ENCODE measurements around the gene SERP1. TPM values are rescaled to one million over a fixed set of nuclear protein-coding genes. Genes with fewer than 3 reads are reported as not detected.

Gene SERP1
- total RNA-seq, 4 donors from 2014 or later: 25.3 to 52.7 (median 36.3) TPM

GRCh38 chr3:150567328-150567727, 21.0 kb upstream of the SERP1 start:
- TF ChIP-seq CTCF (IDR thresholded peaks at IDR 0.05 in 4 of 5, conservative IDR thresholded peaks at IDR 0.05 in 1 of 5) (no peak), POLR2A (IDR thresholded peaks at IDR 0.05) (no peak)
- DNase-seq (no peak), ATAC-seq (no peak)
- in situ Hi-C loops (cut with MboI; ENCODE audit: low sequenced_read_pairs in 4 of 4): no loop called here
- Histone ChIP-seq H3K27ac (no peak overlapping the region), H3K4me3 (no peak overlapping the region), H3K9me3 (no peaks in the 10 kb centered on the region), H3K4me1 (no peaks in the 10 kb centered on the region), H3K27me3 (no peaks in the 10 kb centered on the region), H3K36me3 (peaks cover 0 to 64% of the 10 kb centered on the region in 2 donors)
- intact Hi-C loops (cut with DNase I; ENCODE audit: low total_unique reads): no loop called here

- Histone ChIP-seq H3K36me3 (peaks cover 0 to 42% of the 10 kb centered on the region in 2 donors), H3K27me3 (no peaks in the 10 kb centered on the region), H3K4me1 (no peaks in the 10 kb centered on the region), H3K9me3 (no peaks in the 10 kb centered on the region), H3K4me3 (no peak overlapping the region), H3K27ac (no peak overlapping the region)
- in situ Hi-C loops (cut with MboI; ENCODE audit: low sequenced_read_pairs in 4 of 4) (no loop called here), intact Hi-C loops (cut with DNase I; ENCODE audit: low total_unique reads) (no loop called here)
- ATAC-seq (no peak), DNase-seq (no peak)
- TF ChIP-seq CTCF (IDR thresholded peaks at IDR 0.05 in 4 of 5, conservative IDR thresholded peaks at IDR 0.05 in 1 of 5): no peak
- no peak for TF ChIP-seq POLR2A (IDR thresholded peaks at IDR 0.05)
Observed at GRCh38 chr3:150564243-150564642, 17.9 kb upstream of the SERP1 start.

- intact Hi-C loops (cut with DNase I; ENCODE audit: low total_unique reads): no loop called here
- Histone ChIP-seq H3K4me3 (no peak overlapping the region), H3K27me3 (no peaks in the 10 kb centered on the region), H3K4me1 (no peaks in the 10 kb centered on the region), H3K36me3 (peaks cover 0 to 35% of the 10 kb centered on the region in 2 donors), H3K27ac (no peak overlapping the region), H3K9me3 (no peaks in the 10 kb centered on the region)
- ATAC-seq: no peak
- TF ChIP-seq CTCF (IDR thresholded peaks at IDR 0.05 in 4 of 5, conservative IDR thresholded peaks at IDR 0.05 in 1 of 5) (no peak), POLR2A (IDR thresholded peaks at IDR 0.05) (no peak)
- no peak for DNase-seq
- in situ Hi-C loops (cut with MboI; ENCODE audit: low sequenced_read_pairs in 4 of 4): no loop called here
Observed at GRCh38 chr3:150557725-150558124, 11.4 kb upstream of the SERP1 start.

- H3K9me3 ChIP-seq: no peaks in the 10 kb centered on the region
- ATAC-seq (no peak), DNase-seq (no peak)
- no peaks in the 10 kb centered on the region for H3K4me1 ChIP-seq
- TF ChIP-seq CTCF (IDR thresholded peaks at IDR 0.05 in 4 of 5, conservative IDR thresholded peaks at IDR 0.05 in 1 of 5): no peak
- TF ChIP-seq POLR2A (IDR thresholded peaks at IDR 0.05): no peak
- H3K4me3 ChIP-seq: no peak overlapping the region
- intact Hi-C loops (cut with DNase I; ENCODE audit: low total_unique reads) (no loop called here), in situ Hi-C loops (cut with MboI; ENCODE audit: low sequenced_read_pairs in 4 of 4) (no loop called here)
- H3K27ac ChIP-seq: no peak overlapping the region
- peaks cover 0 to 42% of the 10 kb centered on the region in 2 donors for H3K36me3 ChIP-seq
- H3K27me3 ChIP-seq: no peaks in the 10 kb centered on the region
Observed at GRCh38 chr3:150556792-150557191, 10.5 kb upstream of the SERP1 start.

GRCh38 chr3:150555859-150556436, 9.7 kb upstream of the SERP1 start:
- intact Hi-C loops (cut with DNase I; ENCODE audit: low total_unique reads): no loop called here
- Histone ChIP-seq H3K4me1 (no peaks in the 10 kb centered on the region), H3K9me3 (no peaks in the 10 kb centered on the region), H3K4me3 (no peak overlapping the region), H3K27ac (no peak overlapping the region), H3K36me3 (peaks cover 0 to 38% of the 10 kb centered on the region in 2 donors), H3K27me3 (no peaks in the 10 kb centered on the region)
- DNase-seq (no peak), ATAC-seq (no peak)
- in situ Hi-C loops (cut with MboI; ENCODE audit: low sequenced_read_pairs in 4 of 4): no loop called here
- TF ChIP-seq CTCF (IDR thresholded peaks at IDR 0.05 in 4 of 5, conservative IDR thresholded peaks at IDR 0.05 in 1 of 5): no peak
- TF ChIP-seq POLR2A (IDR thresholded peaks at IDR 0.05): no peak

Measured in gastrocnemius medialis (tissue), 4 donors.